Measurements from ENCODE around the gene PEAR1.

Gene PEAR1

DNA sequence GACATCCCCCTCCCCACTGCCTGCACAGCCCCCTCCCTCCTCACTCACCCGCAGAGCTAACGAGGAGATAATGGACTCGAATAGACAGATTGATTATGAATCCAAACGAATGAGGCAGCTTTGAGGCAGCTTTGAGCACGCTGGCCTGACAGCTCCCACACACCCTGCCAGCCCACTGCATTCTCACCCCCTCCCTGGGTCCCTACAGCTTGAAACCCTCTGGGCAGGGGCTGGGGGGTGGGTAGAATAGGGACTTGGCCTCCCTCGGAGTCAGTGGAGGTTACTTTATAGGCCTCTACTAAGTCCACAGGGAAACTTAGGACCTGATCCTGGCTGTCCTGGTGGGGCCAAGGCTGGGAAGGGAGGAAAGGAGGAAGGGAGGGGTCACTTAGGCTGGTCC, 30.9 kb upstream of the PEAR1 start:
- DNase-seq = no peak
- Mint-ChIP-seq H3K9me3 (no peaks in the 10 kb centered on the region), H3K4me1 (peaks cover 76% of the 10 kb centered on the region), H3K4me3 (no peak overlapping the region), H3K36me3 (ENCODE audit: low read depth) (no peaks in the 10 kb centered on the region), H3K27ac (no peak overlapping the region), H3K27me3 (ENCODE audit: low read depth, poor library complexity) (peaks cover 71% of the 10 kb centered on the region)
- TF ChIP-seq, protein P1, sequence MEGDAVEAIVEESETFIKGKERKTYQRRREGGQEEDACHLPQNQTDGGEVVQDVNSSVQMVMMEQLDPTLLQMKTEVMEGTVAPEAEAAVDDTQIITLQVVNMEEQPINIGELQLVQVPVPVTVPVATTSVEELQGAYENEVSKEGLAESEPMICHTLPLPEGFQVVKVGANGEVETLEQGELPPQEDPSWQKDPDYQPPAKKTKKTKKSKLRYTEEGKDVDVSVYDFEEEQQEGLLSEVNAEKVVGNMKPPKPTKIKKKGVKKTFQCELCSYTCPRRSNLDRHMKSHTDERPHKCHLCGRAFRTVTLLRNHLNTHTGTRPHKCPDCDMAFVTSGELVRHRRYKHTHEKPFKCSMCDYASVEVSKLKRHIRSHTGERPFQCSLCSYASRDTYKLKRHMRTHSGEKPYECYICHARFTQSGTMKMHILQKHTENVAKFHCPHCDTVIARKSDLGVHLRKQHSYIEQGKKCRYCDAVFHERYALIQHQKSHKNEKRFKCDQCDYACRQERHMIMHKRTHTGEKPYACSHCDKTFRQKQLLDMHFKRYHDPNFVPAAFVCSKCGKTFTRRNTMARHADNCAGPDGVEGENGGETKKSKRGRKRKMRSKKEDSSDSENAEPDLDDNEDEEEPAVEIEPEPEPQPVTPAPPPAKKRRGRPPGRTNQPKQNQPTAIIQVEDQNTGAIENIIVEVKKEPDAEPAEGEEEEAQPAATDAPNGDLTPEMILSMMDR (IDR thresholded peaks at IDR 0.05) = no peak

DNA sequence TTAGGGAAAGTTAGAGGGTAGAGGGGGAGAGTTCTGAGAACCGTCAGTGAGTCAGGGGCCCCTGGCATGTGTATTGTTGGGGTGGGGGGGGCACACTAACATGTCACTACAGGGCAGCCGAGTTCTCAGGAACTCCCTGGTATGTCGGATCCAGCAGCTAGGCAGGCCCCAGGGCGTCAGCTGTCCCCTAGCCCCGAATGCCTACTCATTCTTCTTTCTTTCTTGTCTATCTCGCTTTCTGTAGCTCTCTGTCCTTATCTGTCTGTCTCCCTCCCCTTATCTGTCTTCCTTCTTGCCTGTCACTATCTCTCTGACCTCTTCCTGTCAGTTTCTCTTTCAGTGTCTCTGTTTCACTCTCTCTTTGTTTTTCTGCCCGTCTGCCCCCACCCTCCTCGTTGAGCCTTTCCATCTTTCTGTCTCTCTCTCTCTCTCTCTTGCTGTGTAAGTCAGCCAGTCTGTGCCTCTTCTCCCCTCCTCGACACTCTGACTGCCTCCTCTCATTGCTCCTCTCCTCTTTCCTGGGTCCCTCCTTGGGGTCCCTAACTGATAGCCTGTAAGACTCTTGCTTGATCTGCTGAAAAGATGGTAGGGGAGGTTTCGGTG, 30.4 kb upstream of the PEAR1 start:
- H3K4me3 Mint-ChIP-seq = peak overlapping the region; percentile 19
- DNase-seq = no peak
- H3K27ac Mint-ChIP-seq = no peak overlapping the region
- TF ChIP-seq, protein P1 (IDR thresholded peaks at IDR 0.05) = no peak
- peaks cover 68% of the 10 kb centered on the region for H3K27me3 Mint-ChIP-seq (ENCODE audit: low read depth, poor library complexity)
- H3K36me3 Mint-ChIP-seq (ENCODE audit: low read depth) = no peaks in the 10 kb centered on the region
- no peaks in the 10 kb centered on the region for H3K9me3 Mint-ChIP-seq
- peaks cover 76% of the 10 kb centered on the region for H3K4me1 Mint-ChIP-seq

DNA sequence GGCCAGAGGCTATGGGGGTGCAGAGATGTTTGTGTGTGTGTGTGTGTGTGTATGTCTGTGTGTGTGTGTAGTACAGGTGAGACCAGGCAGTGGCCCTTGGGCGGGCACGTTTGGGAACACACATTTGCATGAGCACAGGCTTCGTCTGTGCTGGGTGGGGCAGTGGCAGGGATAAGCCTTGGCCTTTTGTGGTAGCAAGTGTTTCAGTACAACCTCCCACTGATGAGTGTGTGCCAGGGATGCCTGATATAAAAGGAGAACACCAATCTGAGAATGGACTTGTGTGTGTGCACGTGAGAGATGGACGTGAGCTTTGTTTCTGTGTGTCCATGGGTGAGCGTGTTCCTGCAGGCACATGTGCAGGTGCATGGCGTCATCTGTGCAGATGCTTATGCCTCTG, 29.9 kb upstream of the PEAR1 start:
- Mint-ChIP-seq H3K27ac (no peak overlapping the region), H3K4me3 (peak overlapping the region; percentile 19), H3K4me1 (peaks cover 71% of the 10 kb centered on the region), H3K27me3 (ENCODE audit: low read depth, poor library complexity) (peaks cover 65% of the 10 kb centered on the region), H3K36me3 (ENCODE audit: low read depth) (no peaks in the 10 kb centered on the region), H3K9me3 (no peaks in the 10 kb centered on the region)
- no peak for DNase-seq
- TF ChIP-seq, protein P1 (IDR thresholded peaks at IDR 0.05) = no peak

DNA sequence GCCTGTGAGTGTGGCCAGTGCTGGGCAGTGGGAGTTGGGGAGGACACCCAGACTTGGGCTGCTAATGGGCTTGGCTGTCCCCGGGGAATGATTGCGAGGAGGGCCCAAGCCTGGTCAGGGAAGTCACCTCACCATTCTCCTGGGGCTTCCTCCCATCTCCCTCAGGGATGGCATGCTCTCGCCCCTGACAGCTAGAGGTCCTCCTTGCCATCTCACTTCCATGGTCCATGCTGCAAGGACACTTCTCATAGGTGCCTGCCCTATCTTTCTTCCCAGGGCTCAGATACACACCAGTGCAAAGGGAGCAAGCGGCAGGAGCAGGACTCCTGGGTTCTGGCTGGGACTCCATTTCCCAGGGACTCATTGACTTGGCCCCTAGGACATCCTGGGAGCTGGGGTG, 28.7 kb upstream of the PEAR1 start:
- DNase-seq = no peak
- Mint-ChIP-seq H3K4me1 (peaks cover 68% of the 10 kb centered on the region), H3K4me3 (no peak overlapping the region), H3K36me3 (ENCODE audit: low read depth) (no peaks in the 10 kb centered on the region), H3K27me3 (ENCODE audit: low read depth, poor library complexity) (peaks cover 55% of the 10 kb centered on the region), H3K9me3 (no peaks in the 10 kb centered on the region), H3K27ac (no peak overlapping the region)
- TF ChIP-seq, protein P1 (IDR thresholded peaks at IDR 0.05) = no peak

DNA sequence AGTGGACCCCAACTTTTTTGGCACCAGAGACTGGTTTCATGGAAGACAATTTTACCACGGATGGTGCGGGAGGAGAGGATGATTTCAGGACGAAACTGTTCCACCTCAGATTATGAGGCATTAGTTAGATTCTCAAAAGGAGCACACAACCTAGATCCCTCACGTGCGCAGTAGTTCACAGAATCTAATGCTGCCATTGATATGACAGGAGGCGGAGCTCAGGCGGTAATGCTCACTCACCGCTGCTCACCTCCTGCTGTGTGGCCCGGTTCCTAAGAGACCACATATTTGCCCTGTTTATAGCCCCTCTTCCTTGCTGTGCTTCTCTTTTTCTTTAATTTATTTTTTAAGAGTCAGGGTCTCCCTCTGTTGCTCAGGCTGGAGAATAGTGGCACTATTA, 28.3 kb upstream of the PEAR1 start:
- TF ChIP-seq, protein P1 (IDR thresholded peaks at IDR 0.05) = no peak
- no peaks in the 10 kb centered on the region for H3K9me3 Mint-ChIP-seq
- H3K36me3 Mint-ChIP-seq (ENCODE audit: low read depth) = no peaks in the 10 kb centered on the region
- DNase-seq = no peak
- H3K27ac Mint-ChIP-seq = no peak overlapping the region
- H3K4me1 Mint-ChIP-seq = peaks cover 69% of the 10 kb centered on the region
- peaks cover 50% of the 10 kb centered on the region for H3K27me3 Mint-ChIP-seq (ENCODE audit: low read depth, poor library complexity)
- peak overlapping the region; percentile 7 for H3K4me3 Mint-ChIP-seq

DNA sequence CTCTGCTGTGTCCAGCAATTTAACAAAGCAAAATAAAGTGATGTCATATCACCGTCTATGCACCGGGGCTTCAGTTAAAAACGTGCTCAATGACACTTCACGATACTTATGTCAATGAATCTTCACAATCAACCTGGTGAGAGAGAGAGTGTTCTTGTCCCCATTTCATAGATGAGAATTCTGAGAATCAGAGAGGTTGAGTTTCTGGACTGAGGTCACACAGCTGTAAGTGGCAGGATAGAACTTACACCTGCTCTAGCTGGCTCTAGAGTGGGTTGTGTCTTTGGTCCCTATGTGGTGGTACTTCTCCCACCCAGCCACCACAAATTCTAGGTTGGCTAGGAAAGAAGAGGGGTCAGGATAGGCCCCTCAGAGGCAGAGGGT, 27.7 kb upstream of the PEAR1 start:
- H3K36me3 Mint-ChIP-seq (ENCODE audit: low read depth) = no peaks in the 10 kb centered on the region
- peaks cover 49% of the 10 kb centered on the region for H3K27me3 Mint-ChIP-seq (ENCODE audit: low read depth, poor library complexity)
- DNase-seq = no peak
- no peak overlapping the region for H3K27ac Mint-ChIP-seq
- TF ChIP-seq, protein P1 (IDR thresholded peaks at IDR 0.05) = no peak
- H3K9me3 Mint-ChIP-seq = no peaks in the 10 kb centered on the region
- H3K4me3 Mint-ChIP-seq = no peak overlapping the region
- peaks cover 72% of the 10 kb centered on the region for H3K4me1 Mint-ChIP-seq
